Activated T-helper 1 cell treated with Interleukin-2 at 50 U/mL for 16 hours (primary cell): ENCODE measurements around the gene TBC1D22A.

Source experiments
- DNase-seq: peaks from one replicate; pipeline ENCODE4 v3.0.0-alpha.2; 2020; ENCODE audit warnings: low read depth

The TBC1D22A gene

DNA sequence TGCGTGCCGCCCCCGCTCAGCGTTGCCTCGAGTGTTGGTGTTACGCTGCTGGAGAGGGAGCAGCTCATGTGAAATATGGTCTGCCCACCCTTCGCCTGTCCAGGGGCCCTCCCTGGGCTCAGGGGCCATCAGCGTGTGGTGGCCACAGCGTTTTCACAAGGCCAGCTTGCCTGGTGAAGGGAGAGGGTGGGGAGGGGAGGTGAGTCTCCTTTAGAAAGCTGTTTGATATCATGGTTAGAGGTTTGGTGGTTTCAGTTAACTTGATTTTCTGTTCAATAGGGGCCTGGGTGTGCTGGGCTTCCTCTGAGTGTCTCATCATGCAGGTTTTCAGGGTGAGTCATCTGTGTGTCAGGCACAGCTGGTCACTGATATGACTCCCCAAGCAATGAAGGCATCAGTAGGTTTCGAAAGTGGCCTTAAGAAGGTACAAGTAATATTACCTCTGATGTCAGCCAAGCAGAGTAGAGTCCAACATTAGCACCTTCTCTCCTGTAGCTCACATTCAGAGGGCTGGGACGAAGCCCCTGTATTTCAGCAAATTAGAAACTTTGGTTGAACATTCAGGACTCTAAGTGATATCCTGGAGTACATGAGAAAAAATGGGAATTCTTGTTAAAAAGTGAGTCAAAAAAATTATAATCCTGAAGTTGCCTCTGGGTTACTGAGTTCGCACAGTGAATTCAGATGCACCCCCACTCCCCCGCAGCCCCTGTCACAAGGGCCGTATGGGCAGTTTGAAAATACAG, 172.5 kb downstream of the TBC1D22A start:
- no peak for DNase-seq

- DNase-seq = no peak
Measured at GRCh38 chr22:46935506-46936377, 173.3 kb downstream of the TBC1D22A start.

DNA sequence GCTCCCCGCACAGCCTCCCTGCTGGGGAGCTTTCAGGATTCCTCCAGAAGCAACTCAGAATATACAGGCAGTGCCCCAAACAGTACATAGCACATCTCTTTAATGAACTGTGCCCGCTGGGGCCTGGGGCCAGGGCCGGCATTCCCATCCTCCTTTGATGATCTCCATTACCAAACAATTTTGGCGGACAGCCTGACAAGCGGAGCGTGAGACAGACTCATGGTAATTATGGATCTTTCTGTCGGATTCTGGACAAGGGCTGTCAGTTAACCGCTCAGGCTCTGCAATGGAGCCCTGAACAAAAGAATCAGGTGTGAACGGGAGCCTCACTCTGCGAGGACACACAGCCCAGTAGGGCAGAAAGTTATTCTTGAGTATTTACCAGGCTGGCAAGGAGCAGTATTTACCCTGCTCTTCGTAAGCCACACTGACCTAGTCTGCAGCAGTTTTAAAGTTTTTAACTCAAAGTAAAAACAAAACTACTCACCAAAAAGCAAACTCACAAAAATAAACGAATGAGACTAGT, 174.0 kb downstream of the TBC1D22A start:
- DNase-seq = no peak

DNA sequence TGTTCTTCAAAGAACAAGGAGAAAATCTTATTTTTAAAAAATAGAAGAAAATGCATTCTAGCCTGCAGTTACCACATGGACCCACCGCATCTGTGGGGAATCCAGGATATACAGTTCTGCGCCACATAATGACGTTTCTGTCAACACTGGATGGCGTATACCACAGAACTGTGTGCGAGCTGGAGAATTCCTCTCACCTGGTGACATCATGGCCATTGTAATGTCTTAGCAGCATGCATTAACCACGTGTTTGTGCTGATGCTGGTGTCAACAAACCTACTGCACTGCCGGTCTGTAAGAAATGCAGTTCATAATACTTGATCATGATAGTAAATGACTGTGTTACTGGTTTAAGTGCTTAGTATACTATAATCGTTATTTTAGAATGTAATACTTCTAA, 174.7 kb downstream of the TBC1D22A start:
- DNase-seq = no peak

DNA sequence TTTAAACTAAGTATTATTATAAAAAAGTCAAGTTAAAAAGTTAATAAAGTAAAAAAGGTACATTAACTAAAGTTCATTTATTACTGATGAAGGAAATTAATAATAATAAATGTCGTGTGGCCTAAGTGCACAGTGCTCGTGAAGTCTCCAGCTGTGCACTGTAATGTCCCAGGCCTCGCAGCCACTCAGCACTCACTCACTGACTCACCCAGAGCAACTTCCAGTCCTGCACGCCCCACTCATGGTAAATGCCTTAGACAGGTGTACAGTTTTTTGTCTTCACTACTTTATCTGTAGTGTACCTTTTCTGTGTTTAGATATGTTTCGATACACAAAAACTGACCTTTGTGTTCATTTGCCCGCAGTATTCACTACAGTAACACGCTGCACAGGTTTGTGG, 175.5 kb downstream of the TBC1D22A start:
- no peak for DNase-seq

- DNase-seq = no peak
Measured at GRCh38 chr22:46941968-46942798, 179.7 kb downstream of the TBC1D22A start.

DNA sequence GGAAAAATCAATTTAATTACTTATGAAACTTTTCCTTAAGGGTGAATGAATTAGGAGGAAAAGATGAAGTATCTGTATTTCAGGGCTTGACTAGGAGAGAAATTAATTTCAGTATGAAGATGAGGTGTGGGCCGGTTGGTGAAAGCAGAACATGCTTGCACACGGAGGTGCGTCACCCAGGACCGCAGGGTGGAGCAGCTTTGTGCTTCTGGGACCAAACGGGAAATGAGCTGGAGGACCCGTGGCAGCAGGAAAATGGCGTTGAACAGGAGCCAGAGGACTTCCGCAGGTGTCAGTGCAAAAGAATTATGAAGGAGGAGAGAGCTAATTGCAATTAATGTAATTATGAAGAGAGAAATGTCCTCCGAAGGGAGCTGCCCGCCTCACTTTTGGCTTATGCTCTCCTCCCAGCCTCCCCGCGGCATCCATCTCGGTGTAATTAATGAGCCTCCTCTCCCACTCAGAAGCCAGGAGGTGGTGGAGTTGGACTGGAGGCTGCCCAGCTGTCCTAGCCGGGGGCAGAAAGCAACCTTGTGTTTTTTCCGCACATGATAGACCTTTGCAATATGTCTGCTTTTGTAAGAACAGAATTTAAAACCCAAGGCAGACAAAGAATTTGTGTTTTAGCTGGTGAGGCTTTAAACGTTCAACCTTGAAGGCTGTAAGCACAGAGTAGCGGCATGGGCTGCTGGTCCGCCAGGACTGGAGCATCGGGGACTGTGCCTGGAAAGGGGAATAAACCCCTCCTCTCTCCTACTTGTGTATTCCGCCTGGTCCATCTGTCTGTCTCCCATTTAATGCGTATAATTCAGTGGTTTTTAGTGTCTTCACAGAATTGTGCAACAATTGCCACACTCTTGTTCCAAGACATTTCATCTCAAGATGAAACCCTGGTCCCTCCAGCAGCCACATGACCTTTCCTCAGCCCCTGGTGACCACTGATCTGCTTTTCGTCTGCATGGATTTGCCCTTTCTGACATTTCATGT, 180.6 kb downstream of the TBC1D22A start:
- DNase-seq = no peak

GRCh38 chr22:46945481-46945880, 183.0 kb downstream of the TBC1D22A start:
- no peak for DNase-seq

- DNase-seq = no peak
Measured at GRCh38 chr22:46946383-46946962, 184.0 kb downstream of the TBC1D22A start.

GRCh38 chr22:46947516-46948257, 185.2 kb downstream of the TBC1D22A start:
- DNase-seq = no peak

DNA sequence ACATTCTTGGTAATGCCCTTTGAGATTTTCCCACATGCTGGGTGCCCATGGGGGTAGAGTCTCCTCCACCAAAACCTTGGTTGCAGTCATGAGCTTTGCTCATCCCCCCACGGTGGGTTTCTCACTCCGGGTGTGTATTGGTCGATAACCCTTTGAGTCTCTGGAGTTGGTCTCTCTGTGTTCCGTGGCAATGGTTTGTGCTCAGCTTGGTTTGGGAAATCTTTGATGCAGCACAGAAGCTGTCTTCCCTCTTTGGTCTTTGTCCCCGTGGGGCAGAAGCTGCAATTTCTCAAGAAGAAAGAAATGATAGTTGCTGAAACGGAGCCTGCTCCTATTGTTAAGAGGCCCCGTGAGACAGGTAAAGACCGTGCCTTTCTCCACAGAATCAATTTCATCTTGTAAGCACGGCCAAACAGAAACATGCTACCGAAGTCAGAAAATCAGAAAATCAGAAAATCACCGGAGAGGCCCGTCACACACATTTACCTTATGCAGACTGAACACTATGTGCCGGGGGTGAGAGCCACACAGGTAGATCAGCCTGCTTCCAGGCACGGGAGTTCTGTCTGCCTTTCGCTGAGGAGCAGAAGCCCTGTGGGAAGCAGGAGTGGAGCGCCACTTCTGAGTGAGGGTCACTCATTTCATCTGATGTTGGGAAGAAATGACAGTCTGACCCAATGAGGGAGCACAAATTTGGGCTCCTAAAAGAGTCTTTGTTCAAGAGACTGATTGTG, 186.1 kb downstream of the TBC1D22A start:
- DNase-seq = no peak

- no peak for DNase-seq
Measured at GRCh38 chr22:46951350-46951749, 188.9 kb downstream of the TBC1D22A start.

- DNase-seq = no peak
Measured at GRCh38 chr22:46951973-46952372, 189.5 kb downstream of the TBC1D22A start.

DNA sequence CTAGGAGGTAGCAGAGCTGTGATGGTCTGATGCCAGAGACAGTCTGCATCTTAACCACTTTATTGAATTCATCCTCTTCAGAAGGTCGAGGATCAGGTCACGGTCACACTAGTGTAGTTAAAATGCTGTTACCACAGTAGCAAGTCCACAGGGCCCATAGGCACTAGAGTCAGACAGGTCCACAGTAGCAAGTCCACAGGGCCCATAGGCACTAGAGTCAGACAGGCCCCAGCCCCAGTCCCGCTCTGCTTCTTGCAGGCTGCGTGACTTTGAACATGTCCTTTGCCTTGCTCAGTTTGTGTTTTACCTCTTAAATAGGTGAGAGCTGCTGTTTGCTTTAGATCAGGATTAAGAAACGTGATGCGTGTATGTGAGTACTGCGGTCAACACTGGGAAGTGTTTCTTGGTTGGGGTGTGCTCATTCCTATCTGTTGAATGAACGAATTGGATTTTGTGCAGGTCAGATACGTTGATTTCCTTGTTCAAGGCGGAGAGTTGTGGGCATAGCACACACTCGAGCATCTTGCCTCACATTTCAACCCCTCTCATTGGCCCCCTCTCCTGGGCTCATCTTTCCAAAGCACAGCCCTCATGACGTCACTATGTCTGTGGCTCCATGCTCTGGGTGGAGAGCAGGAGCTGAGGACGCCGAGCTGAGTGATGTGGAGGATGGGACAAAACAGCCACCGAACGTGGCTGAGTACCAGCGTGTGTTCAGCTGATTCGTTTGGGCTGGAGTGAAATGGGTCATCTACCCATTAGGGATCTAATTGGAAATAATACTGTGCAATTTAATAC, 191.7 kb downstream of the TBC1D22A start:
- no peak for DNase-seq

- no peak for DNase-seq
Measured at GRCh38 chr22:46954781-46955180, 192.3 kb downstream of the TBC1D22A start.

DNA sequence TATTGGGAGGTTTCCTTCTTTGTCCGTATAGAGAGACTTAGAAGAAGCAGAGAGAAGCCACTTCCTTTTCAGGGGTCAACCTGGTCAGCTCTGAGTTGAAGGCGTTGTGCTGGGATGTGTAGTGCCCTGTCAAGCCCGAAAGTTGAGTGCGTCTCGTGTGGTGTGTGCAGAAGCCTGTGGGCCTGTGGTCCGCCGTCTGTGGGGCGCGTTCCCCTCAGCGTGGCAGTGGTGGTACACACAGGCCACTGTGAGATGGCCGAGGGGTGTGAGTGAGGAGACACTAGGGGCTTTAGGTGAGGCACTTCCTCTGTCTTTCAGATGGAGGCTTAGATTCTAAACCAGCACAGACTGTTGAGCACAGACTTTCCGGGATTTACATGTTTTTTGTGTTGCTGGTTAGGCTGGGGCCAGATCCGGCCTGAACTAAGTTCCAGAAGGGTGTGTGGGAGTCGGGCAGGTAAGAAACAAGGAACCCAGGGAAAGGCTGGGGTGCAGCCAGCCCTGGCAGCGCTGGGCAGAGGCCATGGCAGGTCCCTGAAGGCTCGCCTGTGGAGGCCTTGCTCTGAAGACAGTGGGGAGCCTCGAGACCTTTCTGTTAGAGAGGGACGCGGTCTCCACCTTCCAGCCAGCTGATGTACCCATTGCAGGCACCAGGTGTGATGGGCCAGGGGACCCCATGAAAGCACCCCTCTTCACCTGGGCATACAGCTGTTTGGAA, 194.2 kb downstream of the TBC1D22A start:
- no peak for DNase-seq

DNA sequence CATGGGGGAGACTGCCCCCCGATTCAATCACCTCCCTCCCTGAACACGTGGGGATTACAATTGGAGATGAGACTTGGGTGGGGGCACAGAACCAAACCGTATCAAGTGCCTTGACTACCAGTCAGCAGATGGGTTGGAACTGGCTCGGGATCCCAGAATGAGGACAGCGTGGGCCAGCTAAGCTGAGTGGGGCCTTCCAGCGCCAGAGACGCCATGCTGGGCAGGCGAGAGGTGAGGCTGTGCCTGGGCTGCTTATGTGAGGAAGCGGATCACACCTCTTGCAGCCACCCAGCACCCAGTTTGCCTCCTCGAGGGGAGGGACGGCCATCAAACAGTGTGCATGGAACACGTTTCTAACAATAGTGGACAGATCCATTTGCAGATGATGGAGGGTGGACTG, 195.1 kb downstream of the TBC1D22A start:
- DNase-seq = no peak

DNA sequence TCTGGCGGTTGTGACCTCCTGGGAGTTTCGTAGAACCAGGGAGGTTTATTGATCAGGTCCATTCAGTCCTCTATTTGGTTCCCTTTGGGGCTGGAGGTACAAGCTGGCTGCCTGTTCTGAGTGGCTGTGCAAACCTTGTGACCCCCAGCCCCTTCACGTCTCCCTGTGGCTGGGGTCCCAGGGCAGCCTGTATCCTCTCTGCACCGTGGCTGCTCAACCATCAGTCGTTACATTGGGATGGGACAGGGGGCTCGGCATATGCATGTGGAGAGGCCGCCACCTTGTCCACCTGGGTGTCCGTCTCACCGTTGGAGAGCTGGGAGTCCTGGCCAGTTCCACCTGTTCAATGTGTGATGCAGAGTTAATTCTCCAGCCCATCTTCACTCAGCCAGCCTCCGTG, 195.7 kb downstream of the TBC1D22A start:
- no peak for DNase-seq
